Glutamatergic neuron (in vitro differentiated cells): ENCODE data around the gene SUMO4. TPM values are rescaled to one million over a fixed set of nuclear protein-coding genes. Genes with fewer than 3 reads are reported as not detected.

Source experiments
- DNase-seq: peaks from one replicate; pipeline ENCODE4 v3.0.0; 2022
- H3K27ac Mint-ChIP-seq: one replicate; pipeline ENCODE4 v1.8.0; 2020; ENCODE audit warnings: mild to moderate bottlenecking, mixed read lengths, inconsistent platforms; ENCODE audit not compliant: unreplicated experiment
- H3K27me3 Mint-ChIP-seq: one replicate; pipeline ENCODE4 v1.8.0; 2020; ENCODE audit warnings: mild to moderate bottlenecking, moderate library complexity, mixed read lengths, inconsistent platforms; ENCODE audit not compliant: unreplicated experiment
- H3K36me3 Mint-ChIP-seq: one replicate; pipeline ENCODE4 v1.8.0; 2020; ENCODE audit warnings: mild to moderate bottlenecking, mixed read lengths, inconsistent platforms; ENCODE audit not compliant: unreplicated experiment
- H3K4me1 Mint-ChIP-seq: one replicate; pipeline ENCODE4 v1.8.0; 2020; ENCODE audit warnings: mild to moderate bottlenecking, low read depth, mixed read lengths, inconsistent platforms; ENCODE audit not compliant: unreplicated experiment
- H3K4me3 Mint-ChIP-seq: one replicate; pipeline ENCODE4 v1.8.0; 2020; ENCODE audit warnings: mild to moderate bottlenecking, mixed read lengths, inconsistent platforms; ENCODE audit not compliant: unreplicated experiment
- H3K9me3 Mint-ChIP-seq: one replicate; pipeline ENCODE4 v1.8.0; 2020; ENCODE audit warnings: mild to moderate bottlenecking, moderate library complexity, mixed read lengths, inconsistent platforms; ENCODE audit not compliant: unreplicated experiment
- CTCF ChIP-seq: fragments of 200-600 bp; sonication (generic); IDR thresholded peaks from one replicate; pipeline ENCODE4 v1.5.0; 2021; ENCODE audit not compliant: partially characterized antibody, unreplicated experiment
- total RNA-seq: library from RNA; stranded (reverse); fragmentation: NEBNext Ultra II Directional; extraction: Animal tissue kit (Norgen Biotek cat#: 25700); gene quantifications from one replicate; pipeline ENCODE4 v1.2.1, GENCODE V29; 2021; ENCODE audit not compliant: unreplicated experiment

The SUMO4 gene
- total RNA-seq, 1 donor from 2014 or later = 1.3 TPM

- TF ChIP-seq CTCF = no peak
- Mint-ChIP-seq H3K9me3 (peaks cover 2% of the 10 kb centered on the region), H3K4me1 (peaks cover 2% of the 10 kb centered on the region), H3K4me3 (no peak overlapping the region), H3K27me3 (no peaks in the 10 kb centered on the region), H3K36me3 (peaks cover 9% of the 10 kb centered on the region), H3K27ac (no peak overlapping the region)
- DNase-seq = no peak
Measured at GRCh38 chr6:149379977-149380376, 20.1 kb upstream of the SUMO4 start.

- DNase-seq = no peak
- Mint-ChIP-seq H3K27me3 (no peaks in the 10 kb centered on the region), H3K4me1 (peaks cover 2% of the 10 kb centered on the region), H3K36me3 (peaks cover 9% of the 10 kb centered on the region), H3K27ac (no peak overlapping the region), H3K9me3 (peaks cover 2% of the 10 kb centered on the region), H3K4me3 (no peak overlapping the region)
- TF ChIP-seq CTCF = no peak
Measured at GRCh38 chr6:149380523-149380922, 19.5 kb upstream of the SUMO4 start.

GRCh38 chr6:149383371-149383770 lies 16.7 kb upstream of the SUMO4 start:
- Mint-ChIP-seq H3K4me3 (no peak overlapping the region), H3K9me3 (peaks cover 2% of the 10 kb centered on the region), H3K36me3 (peaks cover 17% of the 10 kb centered on the region), H3K4me1 (no peaks in the 10 kb centered on the region), H3K27me3 (no peaks in the 10 kb centered on the region), H3K27ac (no peak overlapping the region)
- no peak for DNase-seq
- no peak for TF ChIP-seq CTCF

- H3K27me3 Mint-ChIP-seq = no peaks in the 10 kb centered on the region
- H3K4me1 Mint-ChIP-seq = no peaks in the 10 kb centered on the region
- no peak for DNase-seq
- no peak overlapping the region for H3K4me3 Mint-ChIP-seq
- no peak overlapping the region for H3K27ac Mint-ChIP-seq
- H3K9me3 Mint-ChIP-seq = peaks cover 2% of the 10 kb centered on the region
- no peak for TF ChIP-seq CTCF
- peaks cover 8% of the 10 kb centered on the region for H3K36me3 Mint-ChIP-seq
Measured at GRCh38 chr6:149384464-149384863, 15.6 kb upstream of the SUMO4 start.

GRCh38 chr6:149385998-149386646 lies 13.9 kb upstream of the SUMO4 start:
- Mint-ChIP-seq H3K9me3 (peaks cover 2% of the 10 kb centered on the region), H3K4me1 (no peaks in the 10 kb centered on the region), H3K27me3 (no peaks in the 10 kb centered on the region), H3K27ac (no peak overlapping the region), H3K36me3 (peaks cover 8% of the 10 kb centered on the region), H3K4me3 (no peak overlapping the region)
- TF ChIP-seq CTCF = no peak
- DNase-seq = no peak
